Cardiac muscle cell (in vitro differentiated cells and primary cell): ENCODE data around the gene AKR1C2. TPM values are rescaled to one million over a fixed set of nuclear protein-coding genes. Genes with fewer than 3 reads are reported as not detected.
"Not testable (repeated sequence)": the region's sequence is repeated elsewhere in the genome, so short reads cannot be mapped to it uniquely, and the experiment has no call there.

Experiments
- DNase-seq, 2 donors: peaks; one replicate each; pipeline versions ENCODE4 v3.0.0 to v3.0.0-alpha.2; 2010 to 2017; ENCODE audit warnings: low read depth in 1 of 2, low spot score in 1 of 2
- H3K27ac ChIP-seq: fragments of 200-600 bp; sonication (generic); 2 replicates; pipeline ENCODE4 v1.5.1; 2016
- H3K27me3 ChIP-seq: fragments of 200-600 bp; sonication (generic); 2 replicates; pipeline ENCODE4 v1.6.0; 2016; ENCODE audit warnings: control low read depth
- H3K36me3 ChIP-seq: fragments of 200-600 bp; sonication (generic); 2 replicates; pipeline ENCODE4 v1.5.1; 2016; ENCODE audit warnings: control low read depth
- H3K4me1 ChIP-seq: fragments of 200-600 bp; sonication (generic); 2 replicates; pipeline ENCODE4 v1.8.1; 2017; ENCODE audit warnings: low read depth, mild to moderate bottlenecking, mixed run types
- H3K4me3 ChIP-seq: fragments of 200-600 bp; sonication (generic); 2 replicates; pipeline ENCODE4 v1.5.1; 2016; ENCODE audit warnings: mild to moderate bottlenecking
- H3K9me3 ChIP-seq: fragments of 200-600 bp; sonication (generic); 2 replicates; pipeline ENCODE4 v1.5.1; 2017; ENCODE audit warnings: low read depth, mild to moderate bottlenecking, control low read depth
- polyA plus RNA-seq: library from polyadenylated mRNA; unstranded; fragments of >200 nt; fragmentation: Nextera tagmentation; extraction: Ambion mirVana; gene quantifications from 2 replicates; pipeline ENCODE4 v1.2.1, GENCODE V29; 2016
- total RNA-seq: library from RNA; depleted of rRNA; stranded (reverse); fragments of >200 nt; gene quantifications from 2 replicates; pipeline ENCODE4 v1.2.3, GENCODE V29; 2016
- TF ChIP-seq, protein P1 (sequence below): IDR thresholded peaks from 2 replicates; pipeline ENCODE4 v1.5.1; 2012; ENCODE audit warnings: low read depth, mild to moderate bottlenecking, low read length

AKR1C2 gene
- total and polyA plus RNA-seq, 2 experiments from 2014 or later, result 1.0 to 4.7 TPM

DNA sequence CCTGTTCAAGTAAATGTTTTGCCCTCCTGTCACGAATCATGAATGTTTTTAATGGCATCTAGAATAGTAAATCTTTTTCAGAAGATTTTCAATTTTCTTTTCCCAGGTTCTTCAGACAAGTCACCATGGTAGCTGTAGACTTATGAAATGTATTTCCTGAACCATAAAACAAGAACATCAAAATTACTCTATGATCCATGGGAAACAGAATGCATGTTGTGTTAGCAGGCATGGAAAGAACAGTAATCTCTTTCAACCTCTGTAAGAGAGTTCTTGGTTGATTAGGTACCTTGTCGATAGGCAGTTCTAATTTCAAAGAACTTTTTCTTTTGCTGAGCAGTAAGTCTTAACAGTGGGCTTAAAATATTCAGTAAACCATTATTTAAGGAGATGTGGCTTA, 22.9 kb downstream of the AKR1C2 start:
- Histone ChIP-seq H3K27me3 (no peaks in the 10 kb centered on the region), H3K4me1 (peaks cover 13% of the 10 kb centered on the region), H3K36me3 (no peaks in the 10 kb centered on the region), H3K9me3 (no peaks in the 10 kb centered on the region), H3K27ac (no peak overlapping the region), H3K4me3 (no peak overlapping the region)
- DNase-seq, result no peak
- TF ChIP-seq, protein P1, sequence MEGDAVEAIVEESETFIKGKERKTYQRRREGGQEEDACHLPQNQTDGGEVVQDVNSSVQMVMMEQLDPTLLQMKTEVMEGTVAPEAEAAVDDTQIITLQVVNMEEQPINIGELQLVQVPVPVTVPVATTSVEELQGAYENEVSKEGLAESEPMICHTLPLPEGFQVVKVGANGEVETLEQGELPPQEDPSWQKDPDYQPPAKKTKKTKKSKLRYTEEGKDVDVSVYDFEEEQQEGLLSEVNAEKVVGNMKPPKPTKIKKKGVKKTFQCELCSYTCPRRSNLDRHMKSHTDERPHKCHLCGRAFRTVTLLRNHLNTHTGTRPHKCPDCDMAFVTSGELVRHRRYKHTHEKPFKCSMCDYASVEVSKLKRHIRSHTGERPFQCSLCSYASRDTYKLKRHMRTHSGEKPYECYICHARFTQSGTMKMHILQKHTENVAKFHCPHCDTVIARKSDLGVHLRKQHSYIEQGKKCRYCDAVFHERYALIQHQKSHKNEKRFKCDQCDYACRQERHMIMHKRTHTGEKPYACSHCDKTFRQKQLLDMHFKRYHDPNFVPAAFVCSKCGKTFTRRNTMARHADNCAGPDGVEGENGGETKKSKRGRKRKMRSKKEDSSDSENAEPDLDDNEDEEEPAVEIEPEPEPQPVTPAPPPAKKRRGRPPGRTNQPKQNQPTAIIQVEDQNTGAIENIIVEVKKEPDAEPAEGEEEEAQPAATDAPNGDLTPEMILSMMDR, result no peak

DNA sequence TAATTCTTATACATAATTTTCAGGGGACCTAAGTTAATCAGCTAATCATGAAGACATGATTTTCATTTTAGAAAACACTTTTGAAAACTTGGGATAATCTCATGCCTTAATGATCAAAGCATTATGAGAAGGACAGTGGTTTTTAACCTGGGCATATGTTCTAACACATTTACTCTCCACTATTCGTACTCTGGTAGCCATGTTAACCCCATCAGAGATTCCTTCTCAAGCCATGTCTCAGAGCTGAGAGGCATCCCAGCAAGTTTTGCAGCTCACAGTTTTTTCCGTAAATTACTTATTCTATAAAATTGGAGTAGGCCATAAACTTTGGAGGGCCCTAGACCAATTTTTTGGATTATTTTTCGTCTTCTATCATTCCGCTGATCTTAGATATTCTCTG, 24.8 kb downstream of the AKR1C2 start:
- Histone ChIP-seq H3K9me3 (no peaks in the 10 kb centered on the region), H3K36me3 (no peaks in the 10 kb centered on the region), H3K27ac (no peak overlapping the region), H3K27me3 (no peaks in the 10 kb centered on the region), H3K4me1 (peaks cover 13% of the 10 kb centered on the region), H3K4me3 (no peak overlapping the region)
- TF ChIP-seq, protein P1, result no peak
- DNase-seq, result no peak

DNA sequence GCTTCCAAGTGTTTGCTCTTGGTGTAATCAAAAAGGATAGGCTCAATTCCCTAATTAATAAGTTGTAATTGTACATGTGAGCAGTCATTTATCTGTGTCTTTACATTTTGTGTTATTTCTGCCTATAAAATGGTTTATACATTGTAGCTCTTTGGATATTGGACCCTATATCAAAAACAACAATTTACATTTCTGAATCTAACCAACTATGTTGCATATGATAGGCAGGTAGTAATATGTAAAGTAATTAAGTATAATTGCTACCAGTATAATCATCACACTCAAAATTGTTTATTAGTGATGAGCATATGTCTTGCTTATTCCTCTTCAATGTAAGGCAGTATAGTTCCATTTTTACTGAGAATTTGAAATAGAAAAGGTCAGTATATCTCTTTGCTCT, 26.6 kb downstream of the AKR1C2 start:
- H3K4me1 ChIP-seq, result peaks cover 13% of the 10 kb centered on the region
- no peak overlapping the region for H3K27ac ChIP-seq
- no peaks in the 10 kb centered on the region for H3K9me3 ChIP-seq
- H3K4me3 ChIP-seq, result no peak overlapping the region
- no peak for DNase-seq
- TF ChIP-seq, protein P1, result no peak
- no peaks in the 10 kb centered on the region for H3K36me3 ChIP-seq
- no peaks in the 10 kb centered on the region for H3K27me3 ChIP-seq

DNA sequence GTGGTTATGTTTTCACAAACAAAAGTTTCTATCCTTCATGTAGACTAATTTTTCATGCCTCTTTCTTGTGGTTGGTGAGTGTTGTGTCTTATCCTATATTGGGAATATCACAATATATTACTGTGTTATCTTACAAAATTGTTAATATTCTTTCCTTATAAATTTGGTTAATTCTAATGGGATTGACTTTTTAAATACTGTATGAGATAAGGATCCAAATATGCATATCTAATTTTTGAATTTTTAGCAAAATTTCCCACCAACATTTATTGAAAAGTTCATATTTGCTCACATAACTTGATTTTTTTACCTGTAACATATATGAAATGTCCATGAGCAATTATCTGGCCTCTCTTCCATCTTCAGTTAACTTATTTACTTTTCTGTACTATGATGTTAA, 29.3 kb downstream of the AKR1C2 start:
- not testable (repeated sequence) for H3K4me3 ChIP-seq, H3K9me3 ChIP-seq, H3K36me3 ChIP-seq, H3K4me1 ChIP-seq, H3K27ac ChIP-seq, H3K27me3 ChIP-seq, DNase-seq

DNA sequence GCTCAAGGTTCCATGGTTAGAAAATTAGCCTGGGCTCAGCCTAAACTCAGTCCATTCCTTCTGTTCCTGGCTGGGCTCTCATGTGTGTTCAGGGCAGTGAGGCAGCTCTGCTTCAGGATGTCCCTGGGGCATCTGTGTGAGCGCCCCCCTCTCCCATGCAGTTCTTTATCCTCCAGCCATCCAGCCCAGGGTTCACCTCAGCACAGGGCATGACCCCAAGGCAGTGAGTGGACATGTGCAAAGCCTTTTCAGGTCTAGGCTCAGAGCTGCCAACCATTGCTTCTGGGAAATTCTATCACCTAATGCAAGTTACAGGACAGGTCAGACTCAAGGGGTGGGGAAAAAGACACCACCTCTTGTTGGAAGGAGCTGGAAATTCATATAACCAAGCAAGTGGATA, 30.4 kb downstream of the AKR1C2 start:
- H3K36me3 ChIP-seq, H3K27me3 ChIP-seq, H3K9me3 ChIP-seq, H3K4me1 ChIP-seq, H3K4me3 ChIP-seq, DNase-seq, H3K27ac ChIP-seq: not testable (repeated sequence)

DNA sequence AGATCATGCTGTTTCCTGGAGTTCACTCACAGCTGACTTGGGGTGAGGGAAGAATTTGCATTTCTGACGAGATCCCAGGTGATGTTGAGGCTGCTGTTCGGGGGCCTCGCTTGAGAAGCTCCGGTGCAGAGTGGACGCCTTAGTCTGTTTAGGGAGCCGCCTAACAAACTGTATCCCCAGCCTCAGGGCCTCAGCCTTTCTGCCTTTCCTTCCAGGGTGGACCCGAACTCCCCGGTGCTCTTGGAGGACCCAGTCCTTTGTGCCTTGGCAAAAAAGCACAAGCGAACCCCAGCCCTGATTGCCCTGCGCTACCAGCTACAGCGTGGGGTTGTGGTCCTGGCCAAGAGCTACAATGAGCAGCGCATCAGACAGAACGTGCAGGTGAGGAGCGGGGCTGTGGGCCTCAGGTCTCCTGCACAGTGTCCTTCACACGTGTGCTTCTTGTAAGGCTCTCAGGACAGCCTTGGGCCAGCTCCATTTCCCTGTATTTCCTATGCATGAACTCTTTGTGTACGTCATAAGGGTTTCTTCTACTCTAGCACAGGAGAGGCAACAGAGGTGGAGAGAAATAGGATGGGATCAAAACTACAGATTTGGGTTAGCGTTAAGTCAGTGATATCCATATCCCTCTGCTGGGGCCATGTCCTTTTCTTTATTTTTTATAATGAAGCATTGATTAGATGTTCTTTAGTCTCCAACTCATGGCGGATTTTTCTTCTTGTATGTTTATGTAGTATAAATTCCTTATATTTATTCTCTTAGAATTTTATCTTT, 31.1 kb downstream of the AKR1C2 start:
- not testable (repeated sequence) for H3K9me3 ChIP-seq, DNase-seq, H3K27me3 ChIP-seq, H3K4me3 ChIP-seq, H3K36me3 ChIP-seq, H3K27ac ChIP-seq, H3K4me1 ChIP-seq

DNA sequence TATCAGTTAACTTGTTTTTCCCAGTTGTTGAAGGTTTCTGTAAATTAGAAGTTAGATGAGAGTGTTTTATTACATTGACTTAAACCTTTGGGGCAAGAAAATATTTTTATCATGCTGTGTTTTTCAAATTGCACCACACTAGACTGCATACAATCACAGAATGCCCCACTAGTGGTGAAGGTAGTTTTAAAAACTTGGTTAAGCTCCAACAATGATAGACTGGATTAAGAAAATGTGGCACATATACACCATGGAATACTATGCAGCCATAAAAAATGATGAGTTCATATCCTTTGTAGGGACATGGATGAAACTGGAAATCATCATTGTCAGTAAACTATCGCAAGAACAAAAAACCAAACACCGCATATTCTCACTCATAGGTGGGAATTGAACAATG, 33.3 kb downstream of the AKR1C2 start:
- H3K27me3 ChIP-seq, H3K4me3 ChIP-seq, DNase-seq, H3K9me3 ChIP-seq, H3K36me3 ChIP-seq, H3K27ac ChIP-seq, H3K4me1 ChIP-seq: not testable (repeated sequence)

DNA sequence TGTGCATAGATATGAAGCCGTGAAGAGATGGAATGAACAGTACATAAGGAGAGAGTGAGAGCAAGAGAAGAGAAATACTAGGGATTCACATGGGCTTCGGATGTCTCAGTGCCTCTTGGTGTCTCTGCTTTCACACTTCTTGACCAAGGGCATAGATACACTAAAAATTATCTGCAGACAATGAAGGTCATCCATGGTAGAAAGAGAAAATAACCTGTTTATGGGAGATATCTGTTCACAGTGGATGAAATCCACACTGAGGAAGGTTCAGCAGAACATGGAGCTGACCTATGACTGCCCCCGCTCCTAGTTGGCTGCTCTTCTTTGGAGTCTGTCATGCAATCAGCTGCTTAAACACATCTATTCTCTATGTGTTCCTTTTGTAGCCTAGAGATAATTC, 34.4 kb downstream of the AKR1C2 start:
- H3K27ac ChIP-seq, DNase-seq, H3K36me3 ChIP-seq, H3K27me3 ChIP-seq, H3K4me3 ChIP-seq, H3K4me1 ChIP-seq, H3K9me3 ChIP-seq: not testable (repeated sequence)

DNA sequence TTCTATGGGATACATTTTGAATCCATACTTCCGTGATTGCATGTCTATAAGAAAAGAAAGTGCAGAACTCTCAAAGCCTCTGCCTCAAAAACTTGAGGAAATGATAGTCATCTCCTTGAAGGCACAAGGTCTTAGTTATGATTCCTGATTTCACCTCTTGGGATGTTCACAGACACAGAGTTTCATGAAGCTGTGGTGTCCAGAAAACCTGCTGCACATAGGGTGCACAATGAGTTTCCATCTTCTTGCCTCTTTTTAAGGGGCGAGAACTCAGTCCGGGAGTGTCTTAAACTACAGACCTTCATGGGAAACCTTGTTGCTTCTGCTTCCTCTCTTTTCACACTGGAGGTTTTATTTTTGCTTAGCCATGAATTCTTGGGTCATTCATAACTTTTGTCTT, 36.5 kb downstream of the AKR1C2 start:
- not testable (repeated sequence) for H3K4me1 ChIP-seq, H3K4me3 ChIP-seq, H3K27me3 ChIP-seq, H3K9me3 ChIP-seq, H3K36me3 ChIP-seq, DNase-seq, H3K27ac ChIP-seq

DNA sequence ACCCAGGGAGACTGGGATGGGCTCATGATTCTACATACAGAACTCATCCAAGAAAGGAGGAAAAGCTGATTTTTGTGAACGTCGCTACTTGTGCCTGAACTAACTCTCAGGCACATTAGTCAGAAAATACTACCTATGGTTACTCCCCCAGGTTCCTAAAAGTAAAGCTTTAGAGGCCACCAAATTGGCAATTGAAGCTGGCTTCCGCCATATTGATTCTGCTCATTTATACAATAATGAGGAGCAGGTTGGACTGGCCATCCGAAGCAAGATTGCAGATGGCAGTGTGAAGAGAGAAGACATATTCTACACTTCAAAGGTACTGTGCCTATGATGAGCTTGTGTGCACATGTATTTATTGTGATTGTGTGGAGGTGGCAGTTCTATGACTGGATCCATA, 37.9 kb downstream of the AKR1C2 start:
- H3K27me3 ChIP-seq, H3K27ac ChIP-seq, H3K4me3 ChIP-seq, DNase-seq, H3K9me3 ChIP-seq, H3K36me3 ChIP-seq, H3K4me1 ChIP-seq: not testable (repeated sequence)

DNA sequence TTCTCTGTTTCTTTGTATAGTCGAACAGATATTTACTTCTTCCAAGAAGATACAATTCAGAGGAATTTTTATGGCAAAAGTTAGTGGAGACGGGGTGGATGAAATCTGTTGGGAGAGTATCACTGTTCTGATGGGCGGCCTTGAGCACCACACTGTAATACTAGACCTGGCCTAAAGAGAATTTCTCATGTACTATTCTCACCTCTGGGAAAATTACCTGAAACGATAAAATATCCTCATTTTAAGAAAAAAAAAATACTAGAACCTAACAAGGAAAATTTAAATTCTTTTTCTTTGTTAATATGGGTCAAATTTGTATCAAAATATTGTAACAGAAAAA, 39.9 kb downstream of the AKR1C2 start:
- H3K27me3 ChIP-seq, H3K4me3 ChIP-seq, H3K4me1 ChIP-seq, DNase-seq, H3K36me3 ChIP-seq, H3K9me3 ChIP-seq, H3K27ac ChIP-seq: not testable (repeated sequence)
